ENCODE data around the gene COLGALT1.

Gene COLGALT1

DNA sequence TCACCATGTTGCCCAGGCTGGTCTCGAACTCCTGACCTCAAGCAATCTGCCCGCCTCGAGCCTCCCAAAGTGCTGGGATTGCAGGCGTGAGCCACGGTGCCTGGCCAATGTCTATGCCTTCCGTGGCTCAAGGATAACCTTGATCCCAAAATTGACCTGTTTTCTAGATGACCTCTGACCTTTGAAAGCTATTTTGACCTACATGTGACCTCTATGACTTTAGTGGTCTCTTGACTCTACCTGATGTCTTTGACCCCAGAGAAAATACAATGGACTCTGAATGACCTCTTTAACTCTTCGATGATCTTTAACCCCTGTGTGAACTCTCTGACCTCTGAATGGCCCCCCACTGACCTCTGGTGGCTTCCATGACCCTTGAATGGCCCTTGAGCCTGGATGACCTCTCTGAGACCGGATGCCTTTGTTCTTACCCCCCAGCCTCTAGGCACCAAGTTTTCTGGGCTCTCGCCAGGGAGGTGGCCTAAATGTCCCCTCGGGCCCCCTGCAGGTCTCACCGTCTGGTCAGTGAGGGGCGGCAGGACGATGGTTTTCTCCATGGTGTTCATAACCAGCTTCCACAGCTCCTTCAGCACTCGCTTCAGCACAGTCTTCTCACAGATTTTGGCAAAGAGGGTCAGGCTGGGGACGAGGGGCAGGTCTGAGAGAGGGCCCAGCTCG is 69.0 kb downstream of the COLGALT1 start:
- Histone ChIP-seq H3K27me3 (ENCODE audit: control insufficient read depth in 3 of 3, insufficient read depth in 3 of 3, low read depth in 1 of 3, low read length in 3 of 3) (no peaks in the 10 kb centered on the region), H2AK5ac (ENCODE audit: low read depth, low read length) (no peak overlapping the region), H4K91ac (ENCODE audit: low read depth, low read length, poor library complexity) (no peak overlapping the region), H2AFZ (ENCODE audit: low read length) (no peak overlapping the region), H3K9me3 (replicated peaks in 1 of 2; ENCODE audit: control insufficient read depth in 2 of 2, insufficient read depth in 1 of 2, low read depth in 1 of 2, low read length in 2 of 2) (peaks cover 0 to 17% of the 10 kb centered on the region in 2 donors), H3K23ac (ENCODE audit: low read depth, low read length, poor library complexity) (no peak overlapping the region), H3K18ac (ENCODE audit: low read length) (no peak overlapping the region), H3K4me2 (ENCODE audit: insufficient read depth, low read length, poor library complexity, severe bottlenecking) (no peak overlapping the region), H4K8ac (ENCODE audit: low read depth, low read length) (no peak overlapping the region), H2BK15ac (ENCODE audit: low read length) (no peak overlapping the region), H3K4me1 (ENCODE audit: control insufficient read depth in 2 of 2, insufficient read depth in 1 of 2, low read depth in 1 of 2, low read length in 2 of 2) (no peaks in the 10 kb centered on the region), H2BK12ac (ENCODE audit: low read length) (no peak overlapping the region), H3K9ac (ENCODE audit: low read depth, low read length, poor library complexity) (no peak overlapping the region), H3K27ac (replicated peaks; ENCODE audit: low read length) (no peak overlapping the region), H3K4me3 (ENCODE audit: low read length in 2 of 2) (no peak overlapping the region), H2BK5ac (ENCODE audit: low read length) (no peak overlapping the region), H3K79me1 (ENCODE audit: low read depth, low read length) (no peaks in the 10 kb centered on the region), H3K4ac (ENCODE audit: low read length) (no peak overlapping the region), H3K14ac (ENCODE audit: low read length) (no peak overlapping the region), H2BK120ac (ENCODE audit: low read depth, low read length) (no peak overlapping the region), H3K36me3 (replicated peaks in 1 of 2; ENCODE audit: control insufficient read depth in 2 of 2, insufficient read depth in 2 of 2, low read length in 2 of 2) (peaks cover 0 to 14% of the 10 kb centered on the region in 2 donors)
- WGBS, 2 donors (ENCODE audit: extremely low coverage in 2 of 2, insufficient read length in 2 of 2, insufficient replicate concordance in 1 of 2), result no CpG with 5 or more reads among the region's 16 CpGs
- DNase-seq (ENCODE audit: low spot score), result no peak

DNA sequence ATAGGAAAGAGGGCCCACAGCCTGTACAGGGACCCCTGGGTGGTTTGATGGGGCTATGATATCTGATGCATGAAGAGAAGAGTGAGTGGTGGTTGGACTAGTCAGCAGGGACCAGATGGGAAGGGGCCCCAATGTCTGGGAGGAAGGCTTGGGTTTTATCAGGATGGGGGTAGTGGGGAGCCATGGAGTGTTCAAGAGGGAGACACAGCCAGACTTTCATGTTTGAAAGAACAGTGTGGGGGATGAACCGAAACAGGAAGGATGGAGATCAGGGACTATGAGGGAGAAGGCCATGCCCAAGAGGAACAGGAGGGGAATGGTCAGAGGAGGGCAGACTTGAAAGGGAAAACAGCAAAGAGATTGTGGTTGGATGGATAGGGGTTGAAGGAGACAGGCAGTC is 69.6 kb downstream of the COLGALT1 start:
- no peak overlapping the region for H2AFZ ChIP-seq (ENCODE audit: low read length)
- H3K9me3 ChIP-seq (replicated peaks in 1 of 2; ENCODE audit: control insufficient read depth in 2 of 2, insufficient read depth in 1 of 2, low read depth in 1 of 2, low read length in 2 of 2), result peaks cover 0 to 17% of the 10 kb centered on the region in 2 donors
- peaks cover 0 to 14% of the 10 kb centered on the region in 2 donors for H3K36me3 ChIP-seq (replicated peaks in 1 of 2; ENCODE audit: control insufficient read depth in 2 of 2, insufficient read depth in 2 of 2, low read length in 2 of 2)
- H4K8ac ChIP-seq (ENCODE audit: low read depth, low read length), result no peak overlapping the region
- no peak overlapping the region for H3K4me3 ChIP-seq (ENCODE audit: low read length in 2 of 2)
- H3K18ac ChIP-seq (ENCODE audit: low read length), result no peak overlapping the region
- H2BK5ac ChIP-seq (ENCODE audit: low read length), result no peak overlapping the region
- H3K79me1 ChIP-seq (ENCODE audit: low read depth, low read length), result no peaks in the 10 kb centered on the region
- no peak overlapping the region for H3K9ac ChIP-seq (ENCODE audit: low read depth, low read length, poor library complexity)
- no peaks in the 10 kb centered on the region for H3K4me1 ChIP-seq (ENCODE audit: control insufficient read depth in 2 of 2, insufficient read depth in 1 of 2, low read depth in 1 of 2, low read length in 2 of 2)
- no CpG with 5 or more reads among the region's 1 CpG for WGBS, 2 donors (ENCODE audit: extremely low coverage in 2 of 2, insufficient read length in 2 of 2, insufficient replicate concordance in 1 of 2)
- H4K91ac ChIP-seq (ENCODE audit: low read depth, low read length, poor library complexity), result no peak overlapping the region
- H2AK5ac ChIP-seq (ENCODE audit: low read depth, low read length), result no peak overlapping the region
- H2BK12ac ChIP-seq (ENCODE audit: low read length), result no peak overlapping the region
- H3K27me3 ChIP-seq (ENCODE audit: control insufficient read depth in 3 of 3, insufficient read depth in 3 of 3, low read depth in 1 of 3, low read length in 3 of 3), result no peaks in the 10 kb centered on the region
- no peak overlapping the region for H2BK15ac ChIP-seq (ENCODE audit: low read length)
- no peak overlapping the region for H3K14ac ChIP-seq (ENCODE audit: low read length)
- no peak overlapping the region for H3K4ac ChIP-seq (ENCODE audit: low read length)
- DNase-seq (ENCODE audit: low spot score), result no peak
- no peak overlapping the region for H3K27ac ChIP-seq (replicated peaks; ENCODE audit: low read length)
- no peak overlapping the region for H2BK120ac ChIP-seq (ENCODE audit: low read depth, low read length)
- H3K4me2 ChIP-seq (ENCODE audit: insufficient read depth, low read length, poor library complexity, severe bottlenecking), result no peak overlapping the region
- H3K23ac ChIP-seq (ENCODE audit: low read depth, low read length, poor library complexity), result no peak overlapping the region

DNA sequence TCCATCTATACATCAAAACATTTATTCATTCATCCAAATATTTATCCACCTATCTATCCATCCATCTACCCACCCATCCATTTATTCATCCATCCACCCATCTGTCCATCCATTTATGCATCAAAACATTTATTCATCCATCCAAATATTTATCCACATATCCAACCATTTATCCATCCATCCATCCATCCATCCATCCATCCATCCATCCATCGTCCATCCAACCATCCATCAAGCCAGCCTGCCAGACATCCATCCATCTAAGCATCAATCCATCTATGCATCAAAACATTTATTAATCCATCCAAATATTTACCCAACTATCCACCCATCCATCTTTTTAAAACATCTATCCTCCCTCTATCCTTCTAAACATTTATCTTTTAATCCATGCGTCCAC is 70.5 kb downstream of the COLGALT1 start:
- no peak overlapping the region for H2AFZ ChIP-seq (ENCODE audit: low read length)
- H2BK120ac ChIP-seq (ENCODE audit: low read depth, low read length), result no peak overlapping the region
- H3K9ac ChIP-seq (ENCODE audit: low read depth, low read length, poor library complexity), result no peak overlapping the region
- H3K14ac ChIP-seq (ENCODE audit: low read length), result no peak overlapping the region
- peaks cover 0 to 17% of the 10 kb centered on the region in 2 donors for H3K9me3 ChIP-seq (replicated peaks in 1 of 2; ENCODE audit: control insufficient read depth in 2 of 2, insufficient read depth in 1 of 2, low read depth in 1 of 2, low read length in 2 of 2)
- H4K91ac ChIP-seq (ENCODE audit: low read depth, low read length, poor library complexity), result no peak overlapping the region
- H3K36me3 ChIP-seq (replicated peaks in 1 of 2; ENCODE audit: control insufficient read depth in 2 of 2, insufficient read depth in 2 of 2, low read length in 2 of 2), result peaks cover 0 to 14% of the 10 kb centered on the region in 2 donors
- WGBS, 2 donors (ENCODE audit: extremely low coverage in 2 of 2, insufficient read length in 2 of 2, insufficient replicate concordance in 1 of 2), result 100% methylated on average over 2 of the region's 2 CpGs
- H2BK12ac ChIP-seq (ENCODE audit: low read length), result no peak overlapping the region
- H3K4me2 ChIP-seq (ENCODE audit: insufficient read depth, low read length, poor library complexity, severe bottlenecking), result no peak overlapping the region
- H2AK5ac ChIP-seq (ENCODE audit: low read depth, low read length), result no peak overlapping the region
- no peak overlapping the region for H3K4ac ChIP-seq (ENCODE audit: low read length)
- no peak overlapping the region for H4K8ac ChIP-seq (ENCODE audit: low read depth, low read length)
- no peak overlapping the region for H3K27ac ChIP-seq (replicated peaks; ENCODE audit: low read length)
- DNase-seq (ENCODE audit: low spot score), result no peak
- no peak overlapping the region for H3K18ac ChIP-seq (ENCODE audit: low read length)
- no peaks in the 10 kb centered on the region for H3K27me3 ChIP-seq (ENCODE audit: control insufficient read depth in 3 of 3, insufficient read depth in 3 of 3, low read depth in 1 of 3, low read length in 3 of 3)
- no peak overlapping the region for H2BK15ac ChIP-seq (ENCODE audit: low read length)
- H3K4me1 ChIP-seq (ENCODE audit: control insufficient read depth in 2 of 2, insufficient read depth in 1 of 2, low read depth in 1 of 2, low read length in 2 of 2), result no peaks in the 10 kb centered on the region
- no peak overlapping the region for H3K4me3 ChIP-seq (ENCODE audit: low read length in 2 of 2)
- H3K23ac ChIP-seq (ENCODE audit: low read depth, low read length, poor library complexity), result no peak overlapping the region
- H2BK5ac ChIP-seq (ENCODE audit: low read length), result no peak overlapping the region
- no peaks in the 10 kb centered on the region for H3K79me1 ChIP-seq (ENCODE audit: low read depth, low read length)

GRCh38 chr19:17626456-17627015 is 71.1 kb downstream of the COLGALT1 start:
- H3K18ac ChIP-seq (ENCODE audit: low read length), result peak overlapping the region; percentile 52
- peaks cover 0 to 12% of the 10 kb centered on the region in 2 donors for H3K9me3 ChIP-seq (replicated peaks in 1 of 2; ENCODE audit: control insufficient read depth in 2 of 2, insufficient read depth in 1 of 2, low read depth in 1 of 2, low read length in 2 of 2)
- no peak overlapping the region for H4K8ac ChIP-seq (ENCODE audit: low read depth, low read length)
- peaks cover 0 to 14% of the 10 kb centered on the region in 2 donors for H3K36me3 ChIP-seq (replicated peaks in 1 of 2; ENCODE audit: control insufficient read depth in 2 of 2, insufficient read depth in 2 of 2, low read length in 2 of 2)
- no CpG with 5 or more reads among the region's 12 CpGs for WGBS, 2 donors (ENCODE audit: extremely low coverage in 2 of 2, insufficient read length in 2 of 2, insufficient replicate concordance in 1 of 2)
- no peak overlapping the region for H3K23ac ChIP-seq (ENCODE audit: low read depth, low read length, poor library complexity)
- no peak for DNase-seq (ENCODE audit: low spot score)
- H3K4me1 ChIP-seq (ENCODE audit: control insufficient read depth in 2 of 2, insufficient read depth in 1 of 2, low read depth in 1 of 2, low read length in 2 of 2), result no peaks in the 10 kb centered on the region
- peak overlapping the region; percentile 91 for H2BK12ac ChIP-seq (ENCODE audit: low read length)
- H3K27ac ChIP-seq (replicated peaks; ENCODE audit: low read length), result no peak overlapping the region
- no peak overlapping the region for H2AFZ ChIP-seq (ENCODE audit: low read length)
- H2BK15ac ChIP-seq (ENCODE audit: low read length), result no peak overlapping the region
- peak overlapping the region; percentile 76 for H3K14ac ChIP-seq (ENCODE audit: low read length)
- no peak overlapping the region for H3K4me2 ChIP-seq (ENCODE audit: insufficient read depth, low read length, poor library complexity, severe bottlenecking)
- no peak overlapping the region for H2AK5ac ChIP-seq (ENCODE audit: low read depth, low read length)
- no peak overlapping the region for H3K4me3 ChIP-seq (ENCODE audit: low read length in 2 of 2)
- no peak overlapping the region for H2BK5ac ChIP-seq (ENCODE audit: low read length)
- H3K27me3 ChIP-seq (ENCODE audit: control insufficient read depth in 3 of 3, insufficient read depth in 3 of 3, low read depth in 1 of 3, low read length in 3 of 3), result no peaks in the 10 kb centered on the region
- H3K9ac ChIP-seq (ENCODE audit: low read depth, low read length, poor library complexity), result peak overlapping the region; percentile 13
- H4K91ac ChIP-seq (ENCODE audit: low read depth, low read length, poor library complexity), result no peak overlapping the region
- H2BK120ac ChIP-seq (ENCODE audit: low read depth, low read length), result no peak overlapping the region
- peak overlapping the region; percentile 86 for H3K4ac ChIP-seq (ENCODE audit: low read length)
- no peaks in the 10 kb centered on the region for H3K79me1 ChIP-seq (ENCODE audit: low read depth, low read length)

Measured in neuronal stem cell (in vitro differentiated cells).